Neural progenitor cell (in vitro differentiated cells): ENCODE data around the gene ZNF784. TPM values are rescaled to one million over a fixed set of nuclear protein-coding genes. Genes with fewer than 3 reads are reported as not detected.

Experiments used
- DNase-seq: peaks from one replicate; pipeline ENCODE4 v3.0.0-alpha.2; 2016; ENCODE audit warnings: low spot score
- H2AFZ ChIP-seq: fragments of 200-600 bp; sonication (generic); replicated peaks from 2 replicates; pipeline ENCODE4 v1.6.1; 2016; ENCODE audit warnings: antibody characterized with exemption
- H3F3A ChIP-seq: fragments of 200-600 bp; sonication (generic); 2 replicates; pipeline ENCODE4 v1.6.1; 2016; ENCODE audit warnings: antibody characterized with exemption, low read depth
- H3K27ac ChIP-seq: fragments of 200-600 bp; sonication (generic); 2 replicates; pipeline ENCODE4 v1.5.1; 2016; ENCODE audit warnings: mild to moderate bottlenecking
- H3K27me3 ChIP-seq: fragments of 200-600 bp; sonication (generic); 2 replicates; pipeline ENCODE4 v1.6.1; 2016; ENCODE audit warnings: mild to moderate bottlenecking, moderate library complexity
- H3K36me3 ChIP-seq: fragments of 200-600 bp; sonication (generic); 2 replicates; pipeline ENCODE4 v1.5.1; 2016
- H3K4me1 ChIP-seq: fragments of 200-600 bp; sonication (generic); 2 replicates; pipeline ENCODE4 v1.6.1; 2016; ENCODE audit warnings: mixed run types
- H3K4me2 ChIP-seq: fragments of 200-600 bp; sonication (generic); 2 replicates; pipeline ENCODE4 v1.6.1; 2016
- H3K4me3 ChIP-seq: fragments of 200-600 bp; sonication (generic); 2 replicates; pipeline ENCODE4 v1.5.1; 2016
- H3K79me2 ChIP-seq: fragments of 200-600 bp; sonication (generic); 2 replicates; pipeline ENCODE4 v1.6.1; 2016; ENCODE audit warnings: low read depth
- H3K9ac ChIP-seq: fragments of 200-600 bp; sonication (generic); 2 replicates; pipeline ENCODE4 v1.6.1; 2016
- H3K9me3 ChIP-seq: fragments of 200-600 bp; sonication (generic); 2 replicates; pipeline ENCODE4 v1.5.1; 2016; ENCODE audit warnings: low read depth
- H4K20me1 ChIP-seq: fragments of 200-600 bp; sonication (generic); 2 replicates; pipeline ENCODE4 v1.6.1; 2016; ENCODE audit warnings: low read depth
- H3K27ac Mint-ChIP-seq: 3 replicates; pipeline ENCODE4 v1.8.0; 2021; ENCODE audit warnings: mixed read lengths
- H3K27me3 Mint-ChIP-seq: 2 replicates; pipeline ENCODE4 v1.8.0; 2022; ENCODE audit warnings: low read depth, mild to moderate bottlenecking, inconsistent platforms, moderate library complexity, mixed read lengths; ENCODE audit not compliant: insufficient read depth
- H3K36me3 Mint-ChIP-seq: 3 replicates; pipeline ENCODE4 v1.8.0; 2021; ENCODE audit warnings: mixed read lengths
- H3K4me1 Mint-ChIP-seq: 3 replicates; pipeline ENCODE4 v1.8.0; 2021; ENCODE audit warnings: mixed read lengths
- H3K4me3 Mint-ChIP-seq: 3 replicates; pipeline ENCODE4 v1.8.0; 2021; ENCODE audit warnings: mild to moderate bottlenecking, moderate library complexity, mixed read lengths
- H3K9me3 Mint-ChIP-seq: 3 replicates; pipeline ENCODE4 v1.8.0; 2020; ENCODE audit warnings: mixed read lengths
- CTCF ChIP-seq: fragments of 200-600 bp; sonication (generic); IDR thresholded peaks from 2 replicates; pipeline ENCODE4 v1.5.1; 2017; ENCODE audit warnings: antibody characterized with exemption, mild to moderate bottlenecking
- EZH2 ChIP-seq: fragments of 200-600 bp; sonication (generic); IDR thresholded peaks from 2 replicates; pipeline ENCODE4 v1.6.1; 2017; ENCODE audit warnings: antibody characterized with exemption, mild to moderate bottlenecking, moderate library complexity
- EZH2phosphoT487 ChIP-seq: fragments of 200-600 bp; sonication (generic); IDR thresholded peaks from 2 replicates; pipeline ENCODE4 v1.6.1; 2017; ENCODE audit warnings: antibody characterized with exemption
- total RNA-seq: library from RNA; depleted of rRNA; stranded (reverse); fragments of >200 nt; gene quantifications from 2 replicates; pipeline ENCODE4 v1.2.3, GENCODE V29; 2015; ENCODE audit warnings: low replicate concordance

Gene ZNF784
- total RNA-seq, 1 donor from 2014 or later, result 3.9 TPM

- Histone ChIP-seq H4K20me1 (peaks cover 47% of the 10 kb centered on the region), H3K79me2 (peaks cover 45% of the 10 kb centered on the region)
Observed at GRCh38 chr19:55606471-55606787, 17.9 kb downstream of the ZNF784 start.

GRCh38 chr19:55605637-55606470 is 18.5 kb downstream of the ZNF784 start, which contains the start of gene ZNF865:
TSS of gene ZNF865 (plus strand) at chr19:55605647. CDS start at chr19:55613619, 7,972 bp downstream.
- Histone ChIP-seq H3K27ac (peak within 1 kb of the TSS; percentile 89), H3K9ac (peak within 1 kb of the TSS; percentile 73), H3K4me3 (peak within 1 kb of the TSS; percentile 85), H4K20me1 (peaks cover 42% of the 10 kb centered on the region), H3K9me3 (no peaks in the 10 kb centered on the region), H3K79me2 (peaks cover 43% of the 10 kb centered on the region), H2AFZ (no peak within 1 kb of the TSS), H3K4me1 (peaks cover 7% of the 10 kb centered on the region), H3K36me3 (no peaks in the 10 kb centered on the region), H3F3A (peaks cover 45% of the 10 kb centered on the region), H3K4me2 (peak within 1 kb of the TSS; percentile 85), H3K27me3 (no peaks in the 10 kb centered on the region)
- Mint-ChIP-seq H3K27ac (peak within 1 kb of the TSS; percentile 88), H3K36me3 (peaks cover 18% of the 10 kb centered on the region), H3K27me3 (peaks cover 2% of the 10 kb centered on the region), H3K4me1 (peaks cover 42% of the 10 kb centered on the region), H3K9me3 (peaks cover 8% of the 10 kb centered on the region), H3K4me3 (peak within 1 kb of the TSS; percentile 94)
- no peak for TF ChIP-seq EZH2phosphoT487
- TF ChIP-seq EZH2, result no peak
- TF ChIP-seq CTCF, result peak; percentile 76
- DNase-seq, result peak; percentile 92

More at GRCh38 chr19:55606471-55606787, 17.9 kb downstream of the ZNF784 start:
- peaks cover 7% of the 10 kb centered on the region for H3K4me1 ChIP-seq
- no peak overlapping the region for H3K27ac ChIP-seq
- Mint-ChIP-seq H3K36me3 (peaks cover 18% of the 10 kb centered on the region), H3K4me3 (peak overlapping the region; percentile 94), H3K4me1 (peaks cover 41% of the 10 kb centered on the region), H3K27ac (peak overlapping the region; percentile 88), H3K9me3 (peaks cover 8% of the 10 kb centered on the region), H3K27me3 (peaks cover 2% of the 10 kb centered on the region)
- H3K27me3 ChIP-seq, result no peaks in the 10 kb centered on the region
- no peaks in the 10 kb centered on the region for H3K9me3 ChIP-seq
- DNase-seq, result no peak
- H2AFZ ChIP-seq, result no peak overlapping the region
- peaks cover 39% of the 10 kb centered on the region for H3F3A ChIP-seq
- peak overlapping the region; percentile 85 for H3K4me3 ChIP-seq
- H3K36me3 ChIP-seq, result no peaks in the 10 kb centered on the region
- H3K4me2 ChIP-seq, result peak overlapping the region; percentile 85
- TF ChIP-seq CTCF, result no peak
- no peak for TF ChIP-seq EZH2phosphoT487
- no peak for TF ChIP-seq EZH2
- H3K9ac ChIP-seq, result peak overlapping the region; percentile 15

GRCh38 chr19:55605207-55605636 is 19.1 kb downstream of the ZNF784 start:
- H3K27me3 ChIP-seq, result no peaks in the 10 kb centered on the region
- H3K4me1 Mint-ChIP-seq, result peaks cover 41% of the 10 kb centered on the region
- TF ChIP-seq EZH2phosphoT487 (no peak), EZH2 (no peak), CTCF (no peak)

More at GRCh38 chr19:55605207-55605636, 19.1 kb downstream of the ZNF784 start:
- H3K36me3 ChIP-seq, result no peaks in the 10 kb centered on the region
- no peak overlapping the region for H2AFZ ChIP-seq
- H3F3A ChIP-seq, result peaks cover 49% of the 10 kb centered on the region
- H3K27ac ChIP-seq, result peak overlapping the region; percentile 89
- peaks cover 35% of the 10 kb centered on the region for H4K20me1 ChIP-seq
- H3K9me3 ChIP-seq, result no peaks in the 10 kb centered on the region
- H3K4me2 ChIP-seq, result peak overlapping the region; percentile 85
- DNase-seq, result peak; percentile 99
- Mint-ChIP-seq H3K4me3 (peak overlapping the region; percentile 83), H3K27ac (peak overlapping the region; percentile 72), H3K36me3 (peaks cover 18% of the 10 kb centered on the region), H3K9me3 (peaks cover 8% of the 10 kb centered on the region), H3K27me3 (peaks cover 2% of the 10 kb centered on the region)
- peak overlapping the region; percentile 85 for H3K4me3 ChIP-seq
- H3K4me1 ChIP-seq, result peaks cover 7% of the 10 kb centered on the region
- H3K9ac ChIP-seq, result no peak overlapping the region
- peaks cover 37% of the 10 kb centered on the region for H3K79me2 ChIP-seq
